Measurements from ENCODE around the gene ASPHD1.

ASPHD1 gene

GRCh38 chr16:29943846-29944799, 43.8 kb downstream of the ASPHD1 start:
- no peak for DNase-seq (ENCODE audit: low read depth in 2 of 2)

- DNase-seq (ENCODE audit: low read depth in 2 of 2): no peak
Measured at GRCh38 chr16:29947897-29948296, 47.6 kb downstream of the ASPHD1 start.

- DNase-seq (ENCODE audit: low read depth in 2 of 2): no peak
Measured at GRCh38 chr16:29950806-29951461, 50.6 kb downstream of the ASPHD1 start.

GRCh38 chr16:29951625-29952365, 51.5 kb downstream of the ASPHD1 start:
- no peak for DNase-seq (ENCODE audit: low read depth in 2 of 2)

Data from stimulated activated CD4-positive, alpha-beta T cell treated with anti-CD3 and anti-CD28 coated beads, Interleukin-1b, Interleukin-23, amount 100 ng/mL, for 4 hours (primary cell).